Measurements from ENCODE around the gene EXO5.

GRCh38 chr1:40478276-40478675, 30.3 kb upstream of the EXO5 start:
- TF ChIP-seq CTCF (IDR thresholded peaks at IDR 0.05) (no peak), POLR2A (IDR thresholded peaks at IDR 0.05) (no peak)

Data from adrenal gland (tissue), 5 donors.